NOMO-1 treated with dmso at 0.1 percent for 144 hours (cell line): ENCODE data around the gene SLC38A10.
A peak's percentile ranks its signal among the peaks of the same experiment; 100 is the strongest.

ENCODE experiments used
- DNase-seq: peaks from one replicate; lab custom pipeline; 2025; ENCODE audit not compliant: unreplicated experiment; lab: John Stamatoyannopoulos, UW

The SLC38A10 gene

GRCh38 chr17:81279278-81280275 is 15.5 kb downstream of the SLC38A10 start:
- no peak for DNase-seq

- DNase-seq = no peak
Measured at GRCh38 chr17:81278831-81279230, 16.3 kb downstream of the SLC38A10 start.

GRCh38 chr17:81277946-81278693 is 17.0 kb downstream of the SLC38A10 start:
- no peak for DNase-seq

GRCh38 chr17:81277421-81277820 is 17.7 kb downstream of the SLC38A10 start:
- DNase-seq = no peak

GRCh38 chr17:81276781-81277180 is 18.3 kb downstream of the SLC38A10 start:
- no peak for DNase-seq

GRCh38 chr17:81274471-81274855 is 20.6 kb downstream of the SLC38A10 start:
- no peak for DNase-seq

GRCh38 chr17:81273698-81274470 is 21.2 kb downstream of the SLC38A10 start:
- no peak for DNase-seq

GRCh38 chr17:81272616-81273015 is 22.5 kb downstream of the SLC38A10 start:
- DNase-seq = peak; percentile 78

GRCh38 chr17:81271226-81271625 is 23.9 kb downstream of the SLC38A10 start:
- DNase-seq = no peak

- no peak for DNase-seq
Measured at GRCh38 chr17:81270279-81270678, 24.8 kb downstream of the SLC38A10 start.

- no peak for DNase-seq
Measured at GRCh38 chr17:81267390-81268067, 27.6 kb downstream of the SLC38A10 start.

GRCh38 chr17:81265576-81265975 is 29.5 kb downstream of the SLC38A10 start:
- no peak for DNase-seq

- DNase-seq = no peak
Measured at GRCh38 chr17:81264640-81265039, 30.5 kb downstream of the SLC38A10 start.

- no peak for DNase-seq
Measured at GRCh38 chr17:81263371-81264181, 31.5 kb downstream of the SLC38A10 start.

- no peak for DNase-seq
Measured at GRCh38 chr17:81261582-81262336, 33.3 kb downstream of the SLC38A10 start.

GRCh38 chr17:81261096-81261495 is 34.0 kb downstream of the SLC38A10 start:
- DNase-seq = no peak

GRCh38 chr17:81260641-81261040 is 34.5 kb downstream of the SLC38A10 start:
- DNase-seq = no peak

GRCh38 chr17:81260171-81260570 is 34.9 kb downstream of the SLC38A10 start:
- DNase-seq = no peak

- no peak for DNase-seq
Measured at GRCh38 chr17:81259058-81259605, 36.0 kb downstream of the SLC38A10 start.
